Measurements from ENCODE around the gene SMIM5.
"Not testable (repeated sequence)": the region's sequence is repeated elsewhere in the genome, so short reads cannot be mapped to it uniquely, and the experiment has no call there.

DNA sequence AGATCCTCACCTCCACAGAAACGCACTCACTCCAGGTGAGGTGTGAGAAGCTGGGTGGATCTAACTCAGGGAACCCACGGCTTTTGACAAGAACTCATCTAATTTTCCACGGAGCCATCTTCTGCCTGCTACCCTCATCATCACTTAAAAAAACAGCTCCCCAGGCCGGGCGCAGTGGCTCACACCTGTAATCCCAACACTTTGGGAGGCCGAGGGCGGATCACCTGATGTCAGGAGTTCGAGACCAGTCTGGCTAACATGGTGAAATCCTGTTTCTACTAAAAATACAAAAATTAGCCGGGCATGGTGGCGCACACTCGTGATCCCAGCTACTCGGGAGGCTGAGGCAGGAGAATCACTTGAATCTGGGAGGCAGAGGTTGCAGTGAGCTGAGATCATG lies 4.8 kb downstream of the SMIM5 start:
- TF ChIP-seq, protein P1, sequence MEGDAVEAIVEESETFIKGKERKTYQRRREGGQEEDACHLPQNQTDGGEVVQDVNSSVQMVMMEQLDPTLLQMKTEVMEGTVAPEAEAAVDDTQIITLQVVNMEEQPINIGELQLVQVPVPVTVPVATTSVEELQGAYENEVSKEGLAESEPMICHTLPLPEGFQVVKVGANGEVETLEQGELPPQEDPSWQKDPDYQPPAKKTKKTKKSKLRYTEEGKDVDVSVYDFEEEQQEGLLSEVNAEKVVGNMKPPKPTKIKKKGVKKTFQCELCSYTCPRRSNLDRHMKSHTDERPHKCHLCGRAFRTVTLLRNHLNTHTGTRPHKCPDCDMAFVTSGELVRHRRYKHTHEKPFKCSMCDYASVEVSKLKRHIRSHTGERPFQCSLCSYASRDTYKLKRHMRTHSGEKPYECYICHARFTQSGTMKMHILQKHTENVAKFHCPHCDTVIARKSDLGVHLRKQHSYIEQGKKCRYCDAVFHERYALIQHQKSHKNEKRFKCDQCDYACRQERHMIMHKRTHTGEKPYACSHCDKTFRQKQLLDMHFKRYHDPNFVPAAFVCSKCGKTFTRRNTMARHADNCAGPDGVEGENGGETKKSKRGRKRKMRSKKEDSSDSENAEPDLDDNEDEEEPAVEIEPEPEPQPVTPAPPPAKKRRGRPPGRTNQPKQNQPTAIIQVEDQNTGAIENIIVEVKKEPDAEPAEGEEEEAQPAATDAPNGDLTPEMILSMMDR (conservative IDR thresholded peaks at IDR 0.05; ENCODE audit: low read length), result not testable (repeated sequence)
- TF ChIP-seq EZH2phosphoT487 (IDR thresholded peaks at IDR 0.05; ENCODE audit: borderline replicate concordance, low read depth, low read length), result not testable (repeated sequence)

All from OCI-LY7 (cell line).